ENCODE measurements around the gene LDLRAD2. TPM values are rescaled to one million over a fixed set of nuclear protein-coding genes. Genes with fewer than 3 reads are reported as not detected.

Gene LDLRAD2
- total RNA-seq, 1 donor from 2014 or later = 1.1 TPM

DNA sequence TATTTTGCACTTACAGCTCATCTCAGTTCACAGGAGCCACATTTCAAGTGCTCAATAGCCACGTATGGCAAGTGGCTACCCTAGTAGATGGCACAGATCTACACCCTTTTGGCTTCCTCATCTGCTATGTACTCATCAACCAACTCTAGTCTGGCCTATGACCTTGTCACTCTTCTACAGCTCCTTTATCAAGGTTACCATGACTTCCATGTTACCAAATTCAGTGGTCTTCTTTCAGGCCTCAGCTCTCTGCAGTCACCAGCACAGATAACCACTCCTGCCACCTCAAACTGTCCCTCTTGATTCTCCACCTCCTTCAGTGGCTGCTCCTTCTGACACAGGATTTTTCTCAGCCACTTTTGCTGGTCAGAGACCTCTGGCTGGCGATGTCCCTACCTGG lies 17.4 kb upstream of the LDLRAD2 start:
- Mint-ChIP-seq H3K36me3 (no peaks in the 10 kb centered on the region), H3K27ac (no peak overlapping the region), H3K27me3 (ENCODE audit: low read depth) (no peaks in the 10 kb centered on the region), H3K4me3 (no peak overlapping the region), H3K9me3 (peaks cover 10% of the 10 kb centered on the region), H3K4me1 (no peaks in the 10 kb centered on the region)
- no peak for DNase-seq (ENCODE audit: low spot score in 2 of 2, unreplicated experiment in 2 of 2)
- TF ChIP-seq, protein P1, sequence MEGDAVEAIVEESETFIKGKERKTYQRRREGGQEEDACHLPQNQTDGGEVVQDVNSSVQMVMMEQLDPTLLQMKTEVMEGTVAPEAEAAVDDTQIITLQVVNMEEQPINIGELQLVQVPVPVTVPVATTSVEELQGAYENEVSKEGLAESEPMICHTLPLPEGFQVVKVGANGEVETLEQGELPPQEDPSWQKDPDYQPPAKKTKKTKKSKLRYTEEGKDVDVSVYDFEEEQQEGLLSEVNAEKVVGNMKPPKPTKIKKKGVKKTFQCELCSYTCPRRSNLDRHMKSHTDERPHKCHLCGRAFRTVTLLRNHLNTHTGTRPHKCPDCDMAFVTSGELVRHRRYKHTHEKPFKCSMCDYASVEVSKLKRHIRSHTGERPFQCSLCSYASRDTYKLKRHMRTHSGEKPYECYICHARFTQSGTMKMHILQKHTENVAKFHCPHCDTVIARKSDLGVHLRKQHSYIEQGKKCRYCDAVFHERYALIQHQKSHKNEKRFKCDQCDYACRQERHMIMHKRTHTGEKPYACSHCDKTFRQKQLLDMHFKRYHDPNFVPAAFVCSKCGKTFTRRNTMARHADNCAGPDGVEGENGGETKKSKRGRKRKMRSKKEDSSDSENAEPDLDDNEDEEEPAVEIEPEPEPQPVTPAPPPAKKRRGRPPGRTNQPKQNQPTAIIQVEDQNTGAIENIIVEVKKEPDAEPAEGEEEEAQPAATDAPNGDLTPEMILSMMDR (IDR thresholded peaks at IDR 0.05; ENCODE audit: unreplicated experiment) = no peak

DNA sequence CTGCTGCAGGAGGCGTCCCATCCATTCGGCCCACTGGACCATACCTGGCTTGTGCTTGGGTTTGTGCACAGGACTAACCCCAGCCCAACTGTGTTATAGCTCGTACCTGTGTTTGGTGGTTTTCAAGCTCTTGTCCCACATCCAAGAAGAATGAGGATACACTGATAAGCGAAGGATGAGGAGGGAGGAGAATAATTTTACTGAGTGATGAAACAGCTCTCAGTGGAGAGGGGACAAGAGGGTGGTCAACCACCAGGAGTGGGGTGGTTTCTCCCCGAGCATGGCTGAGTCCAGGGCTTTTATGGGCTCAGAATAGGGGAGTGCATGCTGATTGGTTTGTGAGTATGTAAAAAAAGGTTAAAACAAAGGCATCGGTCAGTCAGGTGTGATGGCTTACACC lies 17.0 kb upstream of the LDLRAD2 start:
- Mint-ChIP-seq H3K27me3 (ENCODE audit: low read depth) (no peaks in the 10 kb centered on the region), H3K4me3 (no peak overlapping the region), H3K9me3 (peaks cover 10% of the 10 kb centered on the region), H3K4me1 (no peaks in the 10 kb centered on the region), H3K27ac (no peak overlapping the region), H3K36me3 (no peaks in the 10 kb centered on the region)
- DNase-seq (ENCODE audit: low spot score in 2 of 2, unreplicated experiment in 2 of 2) = no peak
- TF ChIP-seq, protein P1 (IDR thresholded peaks at IDR 0.05; ENCODE audit: unreplicated experiment) = no peak

DNA sequence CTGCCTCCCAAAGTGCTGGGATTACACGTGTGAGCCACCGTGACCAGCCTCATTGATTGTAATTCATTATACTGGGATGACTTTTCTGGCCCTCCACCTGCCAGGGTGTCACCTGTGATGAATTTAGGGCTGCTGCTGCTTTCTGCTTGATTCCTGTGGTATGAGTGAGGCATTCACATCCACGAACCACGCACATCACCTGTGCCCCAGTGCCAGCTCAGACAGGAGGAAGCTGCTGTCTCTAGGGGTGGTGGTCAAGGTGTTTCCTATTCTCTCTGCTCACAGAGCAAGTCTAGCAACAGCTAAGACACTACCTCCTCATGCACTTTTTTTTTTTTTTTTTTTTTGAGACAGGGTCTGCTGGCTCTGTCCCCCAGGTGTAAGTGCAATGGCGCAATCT lies 12.3 kb upstream of the LDLRAD2 start:
- TF ChIP-seq, protein P1 (IDR thresholded peaks at IDR 0.05; ENCODE audit: unreplicated experiment) = no peak
- Mint-ChIP-seq H3K27ac (no peak overlapping the region), H3K27me3 (ENCODE audit: low read depth) (no peaks in the 10 kb centered on the region), H3K4me3 (no peak overlapping the region), H3K36me3 (no peaks in the 10 kb centered on the region), H3K9me3 (peaks cover 6% of the 10 kb centered on the region), H3K4me1 (no peaks in the 10 kb centered on the region)
- DNase-seq (ENCODE audit: low spot score in 2 of 2, unreplicated experiment in 2 of 2) = no peak

DNA sequence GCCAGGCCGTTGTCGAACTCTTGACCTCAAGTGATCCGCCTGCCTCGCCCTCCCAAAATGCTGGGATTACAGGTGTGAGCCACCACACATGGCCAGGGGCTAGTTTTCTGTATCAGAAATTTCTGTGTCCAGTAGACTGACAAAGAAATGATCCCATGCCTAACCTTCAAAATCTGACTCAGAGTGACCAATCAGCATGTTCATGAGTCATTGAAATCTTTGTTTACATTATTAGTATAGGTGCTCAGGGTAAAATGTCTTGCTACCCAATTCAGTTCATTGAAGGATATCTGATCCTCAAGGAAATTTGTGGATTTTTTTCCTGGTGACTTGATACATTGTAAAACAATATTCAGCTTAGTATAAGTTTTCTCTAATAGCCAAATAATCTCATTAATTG lies 11.0 kb upstream of the LDLRAD2 start:
- H3K4me1 Mint-ChIP-seq = no peaks in the 10 kb centered on the region
- TF ChIP-seq, protein P1 (IDR thresholded peaks at IDR 0.05; ENCODE audit: unreplicated experiment) = no peak
- H3K9me3 Mint-ChIP-seq = no peaks in the 10 kb centered on the region
- no peak overlapping the region for H3K4me3 Mint-ChIP-seq
- no peaks in the 10 kb centered on the region for H3K27me3 Mint-ChIP-seq (ENCODE audit: low read depth)
- no peak for DNase-seq (ENCODE audit: low spot score in 2 of 2, unreplicated experiment in 2 of 2)
- no peaks in the 10 kb centered on the region for H3K36me3 Mint-ChIP-seq
- H3K27ac Mint-ChIP-seq = no peak overlapping the region

DNA sequence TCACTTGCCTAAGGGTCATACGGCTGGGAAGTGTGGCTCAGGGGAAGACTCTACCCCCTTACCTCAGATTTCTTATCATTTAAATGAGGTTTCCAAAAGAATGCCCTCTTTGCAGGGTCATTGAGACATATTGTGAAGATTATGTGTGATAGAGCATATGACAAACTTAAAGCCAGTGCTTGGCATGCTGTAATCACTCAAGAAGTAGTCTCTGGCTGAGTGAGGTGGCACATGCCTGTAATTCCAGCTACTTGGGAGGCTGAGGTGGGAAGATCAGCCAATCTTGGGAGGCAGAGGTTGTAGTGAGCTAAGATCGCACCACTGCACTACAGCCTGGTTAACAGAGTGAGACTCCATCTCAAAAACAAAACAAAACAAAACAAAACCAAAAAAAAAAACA lies 7.5 kb upstream of the LDLRAD2 start:
- H3K4me3 Mint-ChIP-seq = no peak overlapping the region
- no peaks in the 10 kb centered on the region for H3K9me3 Mint-ChIP-seq
- no peaks in the 10 kb centered on the region for H3K4me1 Mint-ChIP-seq
- TF ChIP-seq, protein P1 (IDR thresholded peaks at IDR 0.05; ENCODE audit: unreplicated experiment) = no peak
- no peaks in the 10 kb centered on the region for H3K27me3 Mint-ChIP-seq (ENCODE audit: low read depth)
- H3K27ac Mint-ChIP-seq = no peak overlapping the region
- no peaks in the 10 kb centered on the region for H3K36me3 Mint-ChIP-seq
- DNase-seq (ENCODE audit: low spot score in 2 of 2, unreplicated experiment in 2 of 2) = no peak

DNA sequence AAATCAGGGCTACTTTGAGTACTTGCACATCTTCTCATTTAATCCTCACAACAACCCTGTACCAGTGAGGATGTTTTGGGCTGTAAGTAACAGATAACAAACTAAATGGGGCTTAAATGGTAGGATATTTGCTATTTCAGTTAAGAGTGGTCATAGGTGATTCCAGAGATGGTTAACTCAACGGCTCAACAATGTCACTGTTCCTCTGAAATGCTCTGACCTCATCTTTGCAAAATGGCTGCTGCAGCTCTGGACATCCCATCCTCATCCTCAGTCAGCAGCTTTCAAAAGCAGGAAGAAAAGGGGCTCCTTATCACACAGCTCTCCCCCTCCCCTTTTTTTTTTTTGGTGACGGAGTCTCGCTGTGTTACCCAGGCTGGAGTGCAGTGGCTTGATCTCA lies 1.5 kb downstream of the LDLRAD2 start:
- Mint-ChIP-seq H3K4me3 (peak overlapping the region; percentile 22), H3K36me3 (no peaks in the 10 kb centered on the region), H3K4me1 (no peaks in the 10 kb centered on the region), H3K9me3 (no peaks in the 10 kb centered on the region), H3K27ac (no peak overlapping the region), H3K27me3 (ENCODE audit: low read depth) (peaks cover 4% of the 10 kb centered on the region)
- TF ChIP-seq, protein P1 (IDR thresholded peaks at IDR 0.05; ENCODE audit: unreplicated experiment) = no peak
- DNase-seq (ENCODE audit: low spot score in 2 of 2, unreplicated experiment in 2 of 2) = no peak
